ENCODE data around the gene RCVRN.
A peak's percentile ranks its signal among the peaks of the same experiment; 100 is the strongest.

RCVRN gene

DNA sequence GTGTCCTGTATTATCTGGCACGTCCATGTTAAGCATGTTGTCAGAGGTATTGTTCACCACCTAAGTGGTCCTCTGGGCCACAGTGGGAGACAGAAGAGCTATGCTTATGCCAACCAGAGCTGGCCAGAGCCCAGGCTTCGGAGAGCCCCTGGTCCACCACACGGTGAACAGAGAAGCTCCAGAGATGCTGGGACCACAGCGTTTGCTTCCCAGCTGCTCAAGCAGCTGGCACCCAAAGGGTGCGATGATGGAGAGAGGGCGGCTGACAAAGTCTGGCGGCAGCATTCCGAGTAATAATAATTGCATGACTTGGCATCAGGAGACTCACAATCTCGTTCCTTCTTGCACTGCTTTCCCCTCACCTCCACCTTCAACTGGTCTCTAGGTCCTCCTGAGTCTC, 35.8 kb upstream of the RCVRN start:
- TF ChIP-seq ZNF37A (tag by site-specific recombination; IDR thresholded peaks at IDR 0.05) (no peak), ZFP37 (tag by site-specific recombination; IDR thresholded peaks at IDR 0.05) (no peak), ZSCAN16 (tag by site-specific recombination; IDR thresholded peaks at IDR 0.05) (no peak), ZNF521 (tag by site-specific recombination; IDR thresholded peaks at IDR 0.05) (no peak), OSR2 (tag by site-specific recombination; IDR thresholded peaks at IDR 0.05) (no peak), HOXC10 (CRISPR knock-in tag; IDR thresholded peaks at IDR 0.05) (no peak), ZNF423 (tag by site-specific recombination; IDR thresholded peaks at IDR 0.05) (no peak), ZNF280C (tag by site-specific recombination; IDR thresholded peaks at IDR 0.05) (no peak), SP2 (tag by site-specific recombination; IDR thresholded peaks at IDR 0.05) (no peak), MEIS1 (CRISPR knock-in tag; IDR thresholded peaks at IDR 0.05; ENCODE audit: borderline replicate concordance) (no peak), ZNF324 (tag by site-specific recombination; IDR thresholded peaks at IDR 0.05) (no peak), ZNF48 (tag by site-specific recombination; IDR thresholded peaks at IDR 0.05) (no peak)
- TF ChIP-seq, protein P1, sequence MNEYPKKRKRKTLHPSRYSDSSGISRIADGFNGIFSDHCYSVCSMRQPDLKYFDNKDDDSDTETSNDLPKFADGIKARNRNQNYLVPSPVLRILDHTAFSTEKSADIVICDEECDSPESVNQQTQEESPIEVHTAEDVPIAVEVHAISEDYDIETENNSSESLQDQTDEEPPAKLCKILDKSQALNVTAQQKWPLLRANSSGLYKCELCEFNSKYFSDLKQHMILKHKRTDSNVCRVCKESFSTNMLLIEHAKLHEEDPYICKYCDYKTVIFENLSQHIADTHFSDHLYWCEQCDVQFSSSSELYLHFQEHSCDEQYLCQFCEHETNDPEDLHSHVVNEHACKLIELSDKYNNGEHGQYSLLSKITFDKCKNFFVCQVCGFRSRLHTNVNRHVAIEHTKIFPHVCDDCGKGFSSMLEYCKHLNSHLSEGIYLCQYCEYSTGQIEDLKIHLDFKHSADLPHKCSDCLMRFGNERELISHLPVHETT (tag by site-specific recombination; IDR thresholded peaks at IDR 0.05) = no peak
- Histone ChIP-seq H3K4me1 (ENCODE audit: control insufficient read depth, insufficient read depth, low read length) (no peaks in the 10 kb centered on the region; the same call in 1 of the 2 replicates), H3K9me3 (ENCODE audit: control insufficient read depth, insufficient read depth, low read depth, low read length) (no peaks in the 10 kb centered on the region; the same call in 1 of the 2 replicates), H3K4me3 (ENCODE audit: low read depth, low read length) (no peak overlapping the region), H3K27ac (ENCODE audit: extremely low read depth, low read depth, low read length) (no peak overlapping the region), H3K36me3 (ENCODE audit: control insufficient read depth in 2 of 2, insufficient read depth in 1 of 2, low read length in 2 of 2) (no peaks in the 10 kb centered on the region)
- ChIA-PET CTCF (interaction anchor here (1.0 to 2.4 kb wide), 2 partner anchors 9 to 12 kb away, joined by 3 to 19 read pairs; no protein-coding TSS in a partner anchor), POLR2A (interaction anchor here (1.2 kb wide), 1 partner anchor 11 kb away, joined by 3 read pairs; no protein-coding TSS in a partner anchor)

GRCh38 chr17:9938764-9939163, 33.7 kb upstream of the RCVRN start:
- H3K27ac ChIP-seq (ENCODE audit: extremely low read depth, low read depth, low read length) = no peak overlapping the region
- H3K4me3 ChIP-seq (ENCODE audit: low read depth, low read length) = no peak overlapping the region
- TF ChIP-seq ZNF76 (tag by site-specific recombination; IDR thresholded peaks at IDR 0.05; ENCODE audit: borderline replicate concordance, low read depth) (no peak), ZNF146 (tag by site-specific recombination; IDR thresholded peaks at IDR 0.05) (peak; percentile 92)
- no peaks in the 10 kb centered on the region for H3K36me3 ChIP-seq (ENCODE audit: control insufficient read depth in 2 of 2, insufficient read depth in 1 of 2, low read length in 2 of 2)
- H3K4me1 ChIP-seq (ENCODE audit: control insufficient read depth, insufficient read depth, low read length) = no peaks in the 10 kb centered on the region
- POLR2A ChIA-PET = no interaction called here
- CTCF ChIA-PET = interaction anchor here (2.4 kb wide), 1 partner anchor 10 kb away, joined by 19 read pairs; no protein-coding TSS in a partner anchor
- no peaks in the 10 kb centered on the region; the same call in 1 of the 2 replicates for H3K9me3 ChIP-seq (ENCODE audit: control insufficient read depth, insufficient read depth, low read depth, low read length)

DNA sequence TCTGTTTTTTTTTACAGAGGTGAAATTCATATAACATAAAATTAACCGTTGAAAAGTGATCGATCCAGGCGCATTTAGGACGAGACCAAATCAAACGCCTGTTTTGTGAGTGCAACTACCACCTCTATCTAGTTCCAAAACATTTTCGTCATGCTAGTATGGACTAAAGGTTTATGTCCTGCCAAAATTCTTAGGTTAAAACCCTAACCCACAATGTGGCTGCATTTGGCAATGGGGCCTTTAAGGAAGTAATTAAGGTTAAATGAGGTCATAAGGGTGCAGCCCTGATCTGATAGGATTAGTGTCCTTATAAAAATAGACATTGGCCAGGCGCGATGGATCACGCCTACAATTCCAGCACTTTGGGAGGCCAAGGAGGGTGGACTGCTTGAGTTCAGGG, 32.8 kb upstream of the RCVRN start:
- H3K4me1 ChIP-seq (ENCODE audit: control insufficient read depth, insufficient read depth, low read length) = no peaks in the 10 kb centered on the region
- H3K9me3 ChIP-seq (ENCODE audit: control insufficient read depth, insufficient read depth, low read depth, low read length) = no peaks in the 10 kb centered on the region; the same call in 1 of the 2 replicates
- H3K27ac ChIP-seq (ENCODE audit: extremely low read depth, low read depth, low read length) = no peak overlapping the region
- no peak overlapping the region for H3K4me3 ChIP-seq (ENCODE audit: low read depth, low read length)
- POLR2A ChIA-PET = no interaction called here
- CTCF ChIA-PET = no interaction called here
- H3K36me3 ChIP-seq (ENCODE audit: control insufficient read depth in 2 of 2, insufficient read depth in 1 of 2, low read length in 2 of 2) = no peaks in the 10 kb centered on the region
- TF ChIP-seq IKZF3 (tag by site-specific recombination; IDR thresholded peaks at IDR 0.05) (no peak), ZNF155 (tag by site-specific recombination; IDR thresholded peaks at IDR 0.05) (no peak), ZNF560 (tag by site-specific recombination; IDR thresholded peaks at IDR 0.05; ENCODE audit: borderline replicate concordance) (no peak), ZNF10 (tag by site-specific recombination; IDR thresholded peaks at IDR 0.05) (no peak), ZNF624 (tag by site-specific recombination; IDR thresholded peaks at IDR 0.05) (no peak), ZNF302 (tag by site-specific recombination; IDR thresholded peaks at IDR 0.05; ENCODE audit: low read depth) (no peak), ZNF747 (tag by site-specific recombination; IDR thresholded peaks at IDR 0.05) (no peak), ZNF530 (tag by site-specific recombination; IDR thresholded peaks at IDR 0.05; ENCODE audit: low read depth) (no peak), ZNF549 (tag by site-specific recombination; IDR thresholded peaks at IDR 0.05) (no peak)
- TF ChIP-seq, protein P2, sequence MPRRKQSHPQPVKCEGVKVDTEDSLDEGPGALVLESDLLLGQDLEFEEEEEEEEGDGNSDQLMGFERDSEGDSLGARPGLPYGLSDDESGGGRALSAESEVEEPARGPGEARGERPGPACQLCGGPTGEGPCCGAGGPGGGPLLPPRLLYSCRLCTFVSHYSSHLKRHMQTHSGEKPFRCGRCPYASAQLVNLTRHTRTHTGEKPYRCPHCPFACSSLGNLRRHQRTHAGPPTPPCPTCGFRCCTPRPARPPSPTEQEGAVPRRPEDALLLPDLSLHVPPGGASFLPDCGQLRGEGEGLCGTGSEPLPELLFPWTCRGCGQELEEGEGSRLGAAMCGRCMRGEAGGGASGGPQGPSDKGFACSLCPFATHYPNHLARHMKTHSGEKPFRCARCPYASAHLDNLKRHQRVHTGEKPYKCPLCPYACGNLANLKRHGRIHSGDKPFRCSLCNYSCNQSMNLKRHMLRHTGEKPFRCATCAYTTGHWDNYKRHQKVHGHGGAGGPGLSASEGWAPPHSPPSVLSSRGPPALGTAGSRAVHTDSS (tag by site-specific recombination; IDR thresholded peaks at IDR 0.05) = no peak
- TF ChIP-seq, protein P3, sequence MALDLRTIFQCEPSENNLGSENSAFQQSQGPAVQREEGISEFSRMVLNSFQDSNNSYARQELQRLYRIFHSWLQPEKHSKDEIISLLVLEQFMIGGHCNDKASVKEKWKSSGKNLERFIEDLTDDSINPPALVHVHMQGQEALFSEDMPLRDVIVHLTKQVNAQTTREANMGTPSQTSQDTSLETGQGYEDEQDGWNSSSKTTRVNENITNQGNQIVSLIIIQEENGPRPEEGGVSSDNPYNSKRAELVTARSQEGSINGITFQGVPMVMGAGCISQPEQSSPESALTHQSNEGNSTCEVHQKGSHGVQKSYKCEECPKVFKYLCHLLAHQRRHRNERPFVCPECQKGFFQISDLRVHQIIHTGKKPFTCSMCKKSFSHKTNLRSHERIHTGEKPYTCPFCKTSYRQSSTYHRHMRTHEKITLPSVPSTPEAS (tag by site-specific recombination; IDR thresholded peaks at IDR 0.05) = no peak
